ENCODE results near the gene MRTO4. TPM values are rescaled to one million over a fixed set of nuclear protein-coding genes. Genes with fewer than 3 reads are reported as not detected.

The MRTO4 gene
- total RNA-seq, 1 experiment from 2014 or later: 79.3 TPM

GRCh38 chr1:19274636-19275035 lies 23.0 kb downstream of the MRTO4 start:
- DNase-seq (ENCODE audit: low read depth, low spot score): no peak
- no peaks in the 10 kb centered on the region for H3K9me2 ChIP-seq (ENCODE audit: insufficient read depth)
- no peaks in the 10 kb centered on the region for H3K4me1 ChIP-seq (ENCODE audit: control insufficient read depth in 1 of 2, insufficient read depth in 2 of 2, low read length in 2 of 2)
- H4K20me1 ChIP-seq (ENCODE audit: insufficient read depth): no peaks in the 10 kb centered on the region
- no peak overlapping the region for H3K4me3 ChIP-seq (replicated peaks in 1 of 2; ENCODE audit: low read depth in 1 of 2, low read length in 2 of 2)
- POLR2A ChIA-PET: no interaction called here
- no peaks in the 10 kb centered on the region for H3K9me3 ChIP-seq (ENCODE audit: control insufficient read depth in 1 of 2, insufficient read depth in 1 of 2, low read depth in 1 of 2, low read length in 2 of 2)
- H3K9ac ChIP-seq (ENCODE audit: low read length): no peak overlapping the region
- no peak overlapping the region for H3K27ac ChIP-seq (ENCODE audit: low read depth, low read length)
- no peak overlapping the region for H2AFZ ChIP-seq (ENCODE audit: low read depth, low read length, poor library complexity, severe bottlenecking)
- no peak for ATAC-seq
- no TSS peak for BruUV-seq (replicated peaks)
- H3K79me2 ChIP-seq (ENCODE audit: insufficient read depth, low read length): no peaks in the 10 kb centered on the region
- H3K4me2 ChIP-seq (ENCODE audit: low read length): no peak overlapping the region
- RAD21 ChIA-PET (ENCODE audit: low non-redundant PET in 1 of 2, low total read pairs in 2 of 2, uncharacterized antibody in 2 of 2, unreplicated experiment in 2 of 2): no interaction called here
- CTCF ChIA-PET: no interaction called here
- TF ChIP-seq EGR1 (IDR thresholded peaks at IDR 0.05; ENCODE audit: low read depth) (no peak), CEBPB (IDR thresholded peaks at IDR 0.05; ENCODE audit: low read depth) (no peak), ATF3 (IDR thresholded peaks at IDR 0.05) (no peak), YY1 (IDR thresholded peaks at IDR 0.05; ENCODE audit: extremely low read depth, insufficient replicate concordance, low read depth, low read length) (no peak), POLR2A (IDR thresholded peaks at IDR 0.05; ENCODE audit: borderline replicate concordance, extremely low read depth, insufficient read depth, insufficient read length) (no peak), EZH2 (IDR thresholded peaks at IDR 0.05) (no peak), MAX (IDR thresholded peaks at IDR 0.05) (no peak), ZFX (IDR thresholded peaks at IDR 0.05) (no peak), EZH2phosphoT487 (IDR thresholded peaks at IDR 0.05; ENCODE audit: borderline replicate concordance) (no peak), CBX3 (IDR thresholded peaks at IDR 0.05; ENCODE audit: low read depth) (no peak), ZNF274 (IDR thresholded peaks at IDR 0.05; ENCODE audit: low read depth, low read length) (no peak), POLR2AphosphoS5 (IDR thresholded peaks at IDR 0.05; ENCODE audit: low read depth, low read length) (no peak), SIN3A (IDR thresholded peaks at IDR 0.05; ENCODE audit: low read depth) (no peak), TCF7L2 (IDR thresholded peaks at IDR 0.05; ENCODE audit: borderline replicate concordance, extremely low read depth, insufficient read depth, insufficient read length) (no peak), ZBTB33 (IDR thresholded peaks at IDR 0.05; ENCODE audit: extremely low read depth, insufficient replicate concordance, low read length) (no peak), FOSL1 (IDR thresholded peaks at IDR 0.05; ENCODE audit: low read depth) (no peak), SRF (IDR thresholded peaks at IDR 0.05; ENCODE audit: low read depth) (no peak), CTCF (IDR thresholded peaks at IDR 0.05 in 2 of 3, conservative IDR thresholded peaks at IDR 0.05 in 1 of 3; ENCODE audit: borderline replicate concordance in 1 of 3, insufficient read depth in 1 of 3, low read depth in 2 of 3, low read length in 2 of 3) (no peak), JUND (IDR thresholded peaks at IDR 0.05) (no peak), ELF1 (IDR thresholded peaks at IDR 0.05; ENCODE audit: borderline replicate concordance, low read depth) (no peak)
- no peaks in the 10 kb centered on the region for H3K36me3 ChIP-seq (ENCODE audit: control insufficient read depth in 1 of 2, insufficient read depth in 2 of 2, low read length in 2 of 2)
- intact Hi-C loops (cut with micrococcal nuclease): no loop called here
- H3K27me3 ChIP-seq (ENCODE audit: insufficient read depth, low read length): no peaks in the 10 kb centered on the region
